ENCODE data around the gene MEGF11.

- TF ChIP-seq, protein P1, sequence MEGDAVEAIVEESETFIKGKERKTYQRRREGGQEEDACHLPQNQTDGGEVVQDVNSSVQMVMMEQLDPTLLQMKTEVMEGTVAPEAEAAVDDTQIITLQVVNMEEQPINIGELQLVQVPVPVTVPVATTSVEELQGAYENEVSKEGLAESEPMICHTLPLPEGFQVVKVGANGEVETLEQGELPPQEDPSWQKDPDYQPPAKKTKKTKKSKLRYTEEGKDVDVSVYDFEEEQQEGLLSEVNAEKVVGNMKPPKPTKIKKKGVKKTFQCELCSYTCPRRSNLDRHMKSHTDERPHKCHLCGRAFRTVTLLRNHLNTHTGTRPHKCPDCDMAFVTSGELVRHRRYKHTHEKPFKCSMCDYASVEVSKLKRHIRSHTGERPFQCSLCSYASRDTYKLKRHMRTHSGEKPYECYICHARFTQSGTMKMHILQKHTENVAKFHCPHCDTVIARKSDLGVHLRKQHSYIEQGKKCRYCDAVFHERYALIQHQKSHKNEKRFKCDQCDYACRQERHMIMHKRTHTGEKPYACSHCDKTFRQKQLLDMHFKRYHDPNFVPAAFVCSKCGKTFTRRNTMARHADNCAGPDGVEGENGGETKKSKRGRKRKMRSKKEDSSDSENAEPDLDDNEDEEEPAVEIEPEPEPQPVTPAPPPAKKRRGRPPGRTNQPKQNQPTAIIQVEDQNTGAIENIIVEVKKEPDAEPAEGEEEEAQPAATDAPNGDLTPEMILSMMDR (IDR thresholded peaks at IDR 0.05) = no peak
- TF ChIP-seq POLR2A (IDR thresholded peaks at IDR 0.05) = no peak
Observed at GRCh38 chr15:66241908-66242285, 11.7 kb downstream of the MEGF11 start.

Data from Peyer's patch (tissue), 4 donors.